HG02678 (cell line): ENCODE data around the gene ADARB2.
"Not testable (repeated sequence)": the region's sequence is repeated elsewhere in the genome, so short reads cannot be mapped to it uniquely, and the experiment has no call there.

Experiments
- ATAC-seq: cut with Tn5 transposase; IDR thresholded peaks from one replicate; pipeline ENCODE4 v1.9.1; 2021; ENCODE audit warnings: mild to moderate bottlenecking, moderate library complexity; ENCODE audit not compliant: unreplicated experiment

ADARB2 gene

GRCh38 chr10:1620803-1621202 lies 116.5 kb downstream of the ADARB2 start:
- no peak for ATAC-seq

GRCh38 chr10:1617376-1618317 lies 119.7 kb downstream of the ADARB2 start:
- ATAC-seq = not testable (repeated sequence)

- not testable (repeated sequence) for ATAC-seq
These were observed 120.6 kb downstream of the ADARB2 start for GRCh38 chr10:1616701-1617100.

- ATAC-seq = no peak
These were observed 122.0 kb downstream of the ADARB2 start for GRCh38 chr10:1615186-1615954.

GRCh38 chr10:1613511-1613910 lies 123.8 kb downstream of the ADARB2 start:
- ATAC-seq = no peak

- ATAC-seq = no peak
These were observed 124.4 kb downstream of the ADARB2 start for GRCh38 chr10:1612908-1613307.

- ATAC-seq = no peak
These were observed 125.3 kb downstream of the ADARB2 start for GRCh38 chr10:1611936-1612550.

GRCh38 chr10:1610986-1611770 lies 126.1 kb downstream of the ADARB2 start:
- ATAC-seq = no peak

GRCh38 chr10:1609648-1609970 lies 127.7 kb downstream of the ADARB2 start:
- no peak for ATAC-seq

GRCh38 chr10:1608851-1609647 lies 128.3 kb downstream of the ADARB2 start:
- no peak for ATAC-seq

- no peak for ATAC-seq
These were observed 128.9 kb downstream of the ADARB2 start for GRCh38 chr10:1608408-1608807.

GRCh38 chr10:1607466-1607865 lies 129.9 kb downstream of the ADARB2 start:
- ATAC-seq = no peak

GRCh38 chr10:1605999-1606940 lies 131.1 kb downstream of the ADARB2 start:
- no peak for ATAC-seq

GRCh38 chr10:1605121-1605520 lies 132.2 kb downstream of the ADARB2 start:
- no peak for ATAC-seq

GRCh38 chr10:1604246-1604645 lies 133.1 kb downstream of the ADARB2 start:
- ATAC-seq = no peak

- no peak for ATAC-seq
These were observed 134.1 kb downstream of the ADARB2 start for GRCh38 chr10:1603181-1603580.

GRCh38 chr10:1602037-1602484 lies 135.3 kb downstream of the ADARB2 start:
- ATAC-seq = no peak

- ATAC-seq = no peak
These were observed 135.9 kb downstream of the ADARB2 start for GRCh38 chr10:1601406-1601805.

- ATAC-seq = no peak
These were observed 136.5 kb downstream of the ADARB2 start for GRCh38 chr10:1600861-1601260.
